ENCODE results near the gene ZDHHC11.

ZDHHC11 gene

GRCh38 chr5:886036-886435, 35.2 kb upstream of the ZDHHC11 start:
- Histone ChIP-seq H3K18ac (ENCODE audit: low read depth in 1 of 2, low read length in 2 of 2) (no peak overlapping the region), H2AK5ac (ENCODE audit: low read length, severe bottlenecking) (no peak overlapping the region), H3K4me1 (ENCODE audit: control insufficient read depth, insufficient read depth, low read depth, low read length) (peaks cover 7% of the 10 kb centered on the region), H2BK5ac (ENCODE audit: low read depth, low read length, poor library complexity, severe bottlenecking) (no peak overlapping the region), H3K4ac (ENCODE audit: low read depth in 1 of 2, low read length in 2 of 2) (no peak overlapping the region), H3K9me3 (ENCODE audit: control insufficient read depth, low read length) (no peaks in the 10 kb centered on the region), H3K14ac (ENCODE audit: low read length in 2 of 2) (no peak overlapping the region), H4K8ac (ENCODE audit: low read length) (no peak overlapping the region), H3K27me3 (ENCODE audit: control insufficient read depth in 1 of 2, insufficient read depth in 1 of 2, low read length in 2 of 2) (no peaks in the 10 kb centered on the region), H3K23ac (ENCODE audit: low read length in 2 of 2) (no peak overlapping the region), H2AFZ (ENCODE audit: low read depth, low read length) (no peak overlapping the region), H3K9ac (ENCODE audit: low read length) (no peak overlapping the region), H2BK12ac (ENCODE audit: low read length in 2 of 2) (no peak overlapping the region), H3K27ac (ENCODE audit: low read length, poor library complexity, severe bottlenecking) (no peak overlapping the region), H4K91ac (ENCODE audit: low read length) (no peak overlapping the region), H3K36me3 (ENCODE audit: control insufficient read depth in 1 of 2, insufficient read depth in 2 of 2, low read depth in 1 of 2, low read length in 2 of 2) (peaks cover 85 to 100% of the 10 kb centered on the region in 2 experiments), H3K79me1 (replicated peaks; ENCODE audit: low read length, poor library complexity, severe bottlenecking) (peaks cover 53% of the 10 kb centered on the region), H2BK120ac (ENCODE audit: low read depth, low read length) (no peak overlapping the region), H3K4me3 (ENCODE audit: insufficient read depth in 1 of 2, low read depth in 1 of 2, low read length in 2 of 2) (no peak overlapping the region), H2BK15ac (ENCODE audit: low read depth, poor library complexity, severe bottlenecking) (no peak overlapping the region), H3K4me2 (ENCODE audit: low read length, poor library complexity, severe bottlenecking) (no peak overlapping the region)
- WGBS = 98% methylated on average over 13 of the region's 13 CpGs
- DNase-seq = no peak

- Histone ChIP-seq H3K27ac (ENCODE audit: low read length, poor library complexity, severe bottlenecking) (no peak overlapping the region), H2BK120ac (ENCODE audit: low read depth, low read length) (no peak overlapping the region), H3K36me3 (ENCODE audit: control insufficient read depth in 1 of 2, insufficient read depth in 2 of 2, low read depth in 1 of 2, low read length in 2 of 2) (peaks cover 88 to 100% of the 10 kb centered on the region in 2 experiments), H4K91ac (ENCODE audit: low read length) (no peak overlapping the region), H3K23ac (ENCODE audit: low read length in 2 of 2) (no peak overlapping the region), H2BK12ac (ENCODE audit: low read length in 2 of 2) (no peak overlapping the region), H4K8ac (ENCODE audit: low read length) (no peak overlapping the region), H2BK15ac (ENCODE audit: low read depth, poor library complexity, severe bottlenecking) (no peak overlapping the region), H3K18ac (ENCODE audit: low read depth in 1 of 2, low read length in 2 of 2) (no peak overlapping the region), H2AFZ (ENCODE audit: low read depth, low read length) (no peak overlapping the region), H3K4me2 (ENCODE audit: low read length, poor library complexity, severe bottlenecking) (no peak overlapping the region), H3K27me3 (ENCODE audit: control insufficient read depth in 1 of 2, insufficient read depth in 1 of 2, low read length in 2 of 2) (no peaks in the 10 kb centered on the region), H2AK5ac (ENCODE audit: low read length, severe bottlenecking) (no peak overlapping the region), H3K14ac (ENCODE audit: low read length in 2 of 2) (no peak overlapping the region), H3K9me3 (ENCODE audit: control insufficient read depth, low read length) (no peaks in the 10 kb centered on the region), H3K4me3 (ENCODE audit: insufficient read depth in 1 of 2, low read depth in 1 of 2, low read length in 2 of 2) (no peak overlapping the region), H3K9ac (ENCODE audit: low read length) (no peak overlapping the region), H3K79me1 (replicated peaks; ENCODE audit: low read length, poor library complexity, severe bottlenecking) (peaks cover 56% of the 10 kb centered on the region), H3K4me1 (ENCODE audit: control insufficient read depth, insufficient read depth, low read depth, low read length) (peaks cover 4% of the 10 kb centered on the region), H3K4ac (ENCODE audit: low read depth in 1 of 2, low read length in 2 of 2) (no peak overlapping the region), H2BK5ac (ENCODE audit: low read depth, low read length, poor library complexity, severe bottlenecking) (no peak overlapping the region)
- WGBS = 97% methylated on average over 13 of the region's 13 CpGs
- no peak for DNase-seq
Measured at GRCh38 chr5:885529-885928, 34.7 kb upstream of the ZDHHC11 start.

GRCh38 chr5:885127-885442, 34.3 kb upstream of the ZDHHC11 start:
- no peak overlapping the region for H4K91ac ChIP-seq (ENCODE audit: low read length)
- peaks cover 53% of the 10 kb centered on the region for H3K79me1 ChIP-seq (replicated peaks; ENCODE audit: low read length, poor library complexity, severe bottlenecking)
- H3K14ac ChIP-seq (ENCODE audit: low read length in 2 of 2) = no peak overlapping the region
- H3K27me3 ChIP-seq (ENCODE audit: control insufficient read depth in 1 of 2, insufficient read depth in 1 of 2, low read length in 2 of 2) = no peaks in the 10 kb centered on the region
- no peak overlapping the region for H2AFZ ChIP-seq (ENCODE audit: low read depth, low read length)
- H3K9ac ChIP-seq (ENCODE audit: low read length) = no peak overlapping the region
- H3K27ac ChIP-seq (ENCODE audit: low read length, poor library complexity, severe bottlenecking) = no peak overlapping the region
- H2BK15ac ChIP-seq (ENCODE audit: low read depth, poor library complexity, severe bottlenecking) = no peak overlapping the region
- peaks cover 86 to 98% of the 10 kb centered on the region in 2 experiments for H3K36me3 ChIP-seq (ENCODE audit: control insufficient read depth in 1 of 2, insufficient read depth in 2 of 2, low read depth in 1 of 2, low read length in 2 of 2)
- H2BK12ac ChIP-seq (ENCODE audit: low read length in 2 of 2) = no peak overlapping the region
- no peak overlapping the region for H2BK120ac ChIP-seq (ENCODE audit: low read depth, low read length)
- peaks cover 4% of the 10 kb centered on the region for H3K4me1 ChIP-seq (ENCODE audit: control insufficient read depth, insufficient read depth, low read depth, low read length)
- no peak overlapping the region for H3K4ac ChIP-seq (ENCODE audit: low read depth in 1 of 2, low read length in 2 of 2)
- no peak overlapping the region for H3K4me3 ChIP-seq (ENCODE audit: insufficient read depth in 1 of 2, low read depth in 1 of 2, low read length in 2 of 2)
- H3K23ac ChIP-seq (ENCODE audit: low read length in 2 of 2) = no peak overlapping the region
- 98% methylated on average over 18 of the region's 18 CpGs for WGBS
- no peak overlapping the region for H3K4me2 ChIP-seq (ENCODE audit: low read length, poor library complexity, severe bottlenecking)
- no peak overlapping the region for H3K18ac ChIP-seq (ENCODE audit: low read depth in 1 of 2, low read length in 2 of 2)
- H3K9me3 ChIP-seq (ENCODE audit: control insufficient read depth, low read length) = no peaks in the 10 kb centered on the region
- DNase-seq = no peak
- no peak overlapping the region for H2BK5ac ChIP-seq (ENCODE audit: low read depth, low read length, poor library complexity, severe bottlenecking)
- no peak overlapping the region for H4K8ac ChIP-seq (ENCODE audit: low read length)
- H2AK5ac ChIP-seq (ENCODE audit: low read length, severe bottlenecking) = no peak overlapping the region

DNA sequence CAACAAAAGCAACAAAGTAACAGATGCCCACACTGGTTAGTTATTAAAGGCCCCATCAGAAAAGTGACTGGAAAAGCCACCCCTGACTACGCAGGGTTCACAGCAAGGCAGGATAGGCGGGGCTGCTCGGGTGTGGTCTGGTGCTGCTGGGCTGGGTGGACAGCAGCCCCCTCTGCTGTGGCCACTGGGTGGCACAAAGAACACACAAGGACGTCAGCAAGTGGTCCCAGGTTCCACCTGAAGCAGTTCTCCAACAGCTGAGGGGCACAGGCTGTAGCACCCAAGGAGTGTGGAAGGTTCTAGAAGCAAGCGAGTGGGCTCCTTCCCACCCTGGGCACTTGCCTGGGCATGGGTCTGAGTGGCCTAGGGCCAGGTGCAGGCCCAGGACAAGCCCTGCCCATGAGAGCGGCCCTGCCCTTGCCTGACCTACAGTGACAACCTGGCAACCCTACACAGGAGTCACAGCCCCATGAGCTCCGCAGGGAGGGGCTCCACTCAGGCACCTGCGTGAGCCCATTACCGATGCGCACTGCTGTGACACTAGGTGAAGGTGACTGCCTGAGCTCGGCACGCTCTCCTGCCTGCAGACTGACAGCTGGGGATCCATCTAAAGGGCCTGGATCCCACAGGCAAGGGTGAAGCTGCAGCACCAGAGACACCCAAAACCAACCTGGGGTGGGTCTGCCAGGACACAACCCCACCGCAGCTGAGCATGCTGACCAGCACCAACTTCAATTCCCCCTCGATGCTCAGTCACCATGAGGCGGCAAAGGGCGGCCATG, 33.8 kb upstream of the ZDHHC11 start:
- Histone ChIP-seq H3K27ac (ENCODE audit: low read length, poor library complexity, severe bottlenecking) (no peak overlapping the region), H2BK5ac (ENCODE audit: low read depth, low read length, poor library complexity, severe bottlenecking) (no peak overlapping the region), H3K4me2 (ENCODE audit: low read length, poor library complexity, severe bottlenecking) (no peak overlapping the region), H2AK5ac (ENCODE audit: low read length, severe bottlenecking) (no peak overlapping the region), H3K9ac (ENCODE audit: low read length) (no peak overlapping the region), H2BK15ac (ENCODE audit: low read depth, poor library complexity, severe bottlenecking) (no peak overlapping the region), H4K91ac (ENCODE audit: low read length) (peak overlapping the region; percentile 37), H3K36me3 (ENCODE audit: control insufficient read depth in 1 of 2, insufficient read depth in 2 of 2, low read depth in 1 of 2, low read length in 2 of 2) (peaks cover 80 to 92% of the 10 kb centered on the region in 2 experiments), H3K14ac (ENCODE audit: low read length in 2 of 2) (no peak overlapping the region), H3K4me1 (ENCODE audit: control insufficient read depth, insufficient read depth, low read depth, low read length) (peaks cover 4% of the 10 kb centered on the region), H4K8ac (ENCODE audit: low read length) (no peak overlapping the region), H3K79me1 (replicated peaks; ENCODE audit: low read length, poor library complexity, severe bottlenecking) (peaks cover 48% of the 10 kb centered on the region), H3K18ac (ENCODE audit: low read depth in 1 of 2, low read length in 2 of 2) (no peak overlapping the region), H3K9me3 (ENCODE audit: control insufficient read depth, low read length) (no peaks in the 10 kb centered on the region), H3K27me3 (ENCODE audit: control insufficient read depth in 1 of 2, insufficient read depth in 1 of 2, low read length in 2 of 2) (no peaks in the 10 kb centered on the region), H2BK12ac (ENCODE audit: low read length in 2 of 2) (no peak overlapping the region), H3K4ac (ENCODE audit: low read depth in 1 of 2, low read length in 2 of 2) (no peak overlapping the region), H2AFZ (ENCODE audit: low read depth, low read length) (no peak overlapping the region), H3K23ac (ENCODE audit: low read length in 2 of 2) (no peak overlapping the region), H3K4me3 (ENCODE audit: insufficient read depth in 1 of 2, low read depth in 1 of 2, low read length in 2 of 2) (no peak overlapping the region), H2BK120ac (ENCODE audit: low read depth, low read length) (no peak overlapping the region)
- WGBS = 99% methylated on average over 16 of the region's 16 CpGs
- DNase-seq = no peak

Measured in mesenchymal stem cell (in vitro differentiated cells and primary cell).